ENCODE measurements around the gene TMEM179B. TPM values are rescaled to one million over a fixed set of nuclear protein-coding genes. Genes with fewer than 3 reads are reported as not detected.
"Not testable (repeated sequence)": the region's sequence is repeated elsewhere in the genome, so short reads cannot be mapped to it uniquely, and the experiment has no call there.

TMEM179B gene
- total RNA-seq, 1 experiment from 2014 or later = 33.6 TPM

- DNase-seq (ENCODE audit: low spot score); in situ Hi-C loops (cut with HindIII; ENCODE audit: low sequenced_read_pairs): not testable (repeated sequence)
Observed at GRCh38 chr11:62828130-62828529, 40.9 kb downstream of the TMEM179B start.

DNA sequence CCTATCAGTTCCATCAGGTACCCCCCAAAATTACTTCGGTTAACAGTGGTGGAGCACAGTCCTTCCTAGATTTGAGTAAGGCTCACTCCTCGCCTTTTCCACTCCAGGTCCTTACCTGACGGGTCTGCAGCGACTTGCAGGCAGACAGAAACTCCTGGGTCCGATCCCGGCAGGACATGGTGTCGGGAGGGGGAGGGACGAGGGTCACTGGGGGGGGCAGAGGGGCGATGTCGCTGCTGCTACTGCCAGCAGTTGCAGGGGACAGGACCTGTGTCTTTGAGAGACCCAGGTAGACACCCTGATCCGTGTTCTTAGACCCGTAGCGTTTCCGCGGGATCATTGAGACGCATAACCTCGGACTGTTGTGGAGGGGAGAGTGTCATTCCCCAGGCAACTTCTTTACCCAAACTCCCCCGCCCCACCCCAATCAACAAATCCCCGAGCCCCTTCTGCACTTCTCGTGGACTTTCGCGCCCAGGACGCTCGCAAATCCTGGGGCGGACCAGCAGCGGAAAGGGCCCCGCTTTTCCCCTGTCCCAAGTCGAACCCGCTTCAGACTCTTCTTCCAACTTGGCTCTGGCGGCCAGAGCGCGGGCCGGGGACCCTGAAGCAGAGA lies 43.8 kb downstream of the TMEM179B start:
- in situ Hi-C loops (cut with HindIII; ENCODE audit: low sequenced_read_pairs) = no loop called here

DNA sequence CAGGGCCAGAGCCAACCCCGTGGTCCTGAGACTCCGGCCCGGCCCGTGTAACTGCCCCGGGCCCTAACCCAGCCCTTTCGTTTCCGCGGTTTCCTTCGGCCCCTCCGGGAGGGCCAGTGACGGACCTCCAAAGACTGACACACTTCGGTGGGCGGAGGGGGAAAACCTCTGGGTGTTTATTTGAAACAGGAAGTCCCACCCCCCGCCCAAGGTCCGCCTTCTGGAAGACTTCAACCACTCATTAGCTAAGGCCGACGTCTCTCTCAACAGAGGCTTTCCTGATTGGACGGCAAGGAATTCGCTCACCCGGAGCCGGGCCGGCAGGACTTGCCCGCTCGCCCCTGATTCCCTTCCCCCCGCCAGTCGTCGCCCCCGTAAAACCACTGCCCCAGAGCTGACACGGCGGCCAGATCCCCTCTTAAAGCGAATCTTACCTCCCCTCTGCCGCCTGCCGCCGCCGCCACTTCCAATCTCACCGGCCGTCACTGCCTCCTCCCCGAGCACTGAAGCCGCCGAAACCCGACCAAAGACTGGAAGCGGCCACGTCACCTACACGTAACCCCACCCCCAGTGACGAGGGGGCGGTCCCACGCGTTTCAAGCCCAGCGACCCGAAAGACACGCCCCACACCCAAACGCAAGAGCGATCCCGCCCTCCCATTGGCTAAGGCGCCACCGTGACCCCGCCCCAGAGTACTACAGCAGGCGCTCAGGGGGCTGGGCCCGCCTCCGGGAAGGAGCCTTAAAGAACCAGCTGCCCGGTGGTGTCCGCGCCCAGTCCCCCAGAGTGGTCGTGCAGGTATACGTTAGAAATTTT lies 44.5 kb downstream of the TMEM179B start, which contains the start of gene STX5:
Gene STX5, minus strand, starts transcription at position 532 of the 816 bp plus-strand sequence. CDS start 808 bp downstream, outside the sequence.
- in situ Hi-C loops (cut with HindIII; ENCODE audit: low sequenced_read_pairs) = no loop called here
- peak; percentile 99 for DNase-seq (ENCODE audit: low spot score)

More for the DNA sequence above, 43.8 kb downstream of the TMEM179B start:
- no peak for DNase-seq (ENCODE audit: low spot score)

GRCh38 chr11:62832336-62833234 lies 45.4 kb downstream of the TMEM179B start, which contains the start of gene TEX54:
Gene TEX54, minus strand, starts transcription at chr11:62832841.
- in situ Hi-C loops (cut with HindIII; ENCODE audit: low sequenced_read_pairs) = no loop called here
- DNase-seq (ENCODE audit: low spot score) = no peak

- DNase-seq (ENCODE audit: low spot score) = no peak
- in situ Hi-C loops (cut with HindIII; ENCODE audit: low sequenced_read_pairs) = no loop called here
Observed at GRCh38 chr11:62835336-62835735, 48.1 kb downstream of the TMEM179B start.

DNA sequence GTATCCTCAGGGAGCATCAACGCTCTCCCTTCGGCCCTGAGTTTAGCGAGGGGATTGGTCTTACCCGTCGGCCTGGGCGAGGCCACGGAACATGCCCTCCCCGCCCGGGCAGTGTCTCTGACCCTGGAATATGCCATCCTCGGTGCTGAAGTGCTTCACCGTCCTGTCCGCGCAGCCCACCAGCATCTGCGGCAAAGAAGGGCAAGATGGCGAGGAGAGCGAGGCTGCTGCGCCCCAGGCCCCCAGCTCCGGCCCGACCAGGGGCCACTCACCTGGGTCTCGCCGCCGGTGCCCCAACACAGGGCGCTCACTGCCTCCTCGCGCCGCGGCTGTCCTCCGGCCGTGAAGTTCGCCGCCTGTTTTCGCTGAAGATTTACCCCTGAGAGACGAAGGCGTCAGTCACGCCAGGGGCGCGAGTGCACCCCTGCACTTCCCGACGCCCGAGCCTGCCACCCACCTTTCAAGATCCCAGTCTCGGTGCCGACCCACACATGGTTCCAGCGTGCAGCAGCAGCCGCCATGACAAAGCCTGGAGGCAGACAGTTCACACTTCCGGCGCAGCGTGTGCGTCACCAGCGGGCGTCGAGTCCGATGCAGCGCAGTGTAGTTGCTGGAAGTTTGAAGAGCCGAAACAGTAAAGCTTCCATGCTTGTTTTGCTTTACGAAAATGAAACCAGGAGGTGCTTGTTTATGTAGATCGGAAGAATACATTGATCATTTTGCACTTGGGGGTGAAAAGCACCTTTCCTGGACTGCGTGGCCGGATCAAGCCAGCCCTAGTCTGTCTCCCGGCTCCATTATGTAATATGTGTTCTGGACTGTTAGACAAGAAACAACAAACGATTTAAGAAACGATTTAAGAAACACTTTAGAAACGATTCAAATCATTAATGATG lies 52.1 kb downstream of the TMEM179B start, which contains the start of gene WDR74:
Gene WDR74, minus strand, starts transcription at position 541 of the 896 bp plus-strand sequence. Its CDS starts 20 bp downstream, at position 521.
- DNase-seq (ENCODE audit: low spot score) = peak; percentile 94
- in situ Hi-C loops (cut with HindIII; ENCODE audit: low sequenced_read_pairs) = no loop called here

Other genes with a start within 250 kb of the TMEM179B start
- 161 and 197 TPM in 2 replicates for gene AHNAK, start 240.6 kb upstream of the TMEM179B start, total RNA-seq (2014; rRNA removed; shearing (Covaris generic))
- gene EEF1G, start 213.5 kb upstream of the TMEM179B start, total RNA-seq (2014; rRNA removed; shearing (Covaris generic)) = 3,525 and 3,828 TPM in 2 replicates
- 16.5 and 17.6 TPM in 2 replicates for gene TUT1, start 195.9 kb upstream of the TMEM179B start, total RNA-seq (2014; rRNA removed; shearing (Covaris generic))
- 190 and 224 TPM in 2 replicates for gene MTA2, start 185.5 kb upstream of the TMEM179B start, total RNA-seq (2014; rRNA removed; shearing (Covaris generic))
- 33.2 and 55.7 TPM in 2 replicates for gene EML3, start 174.6 kb upstream of the TMEM179B start, total RNA-seq (2014; rRNA removed; shearing (Covaris generic))
- gene ROM1, start 174.1 kb upstream of the TMEM179B start, total RNA-seq (2014; rRNA removed; shearing (Covaris generic)) = 14.2 and 14.9 TPM in 2 replicates
- 58.5 and 67.4 TPM in 2 replicates for gene B3GAT3, start 165.4 kb upstream of the TMEM179B start, total RNA-seq (2014; rRNA removed; shearing (Covaris generic))
- gene GANAB, start 140.8 kb upstream of the TMEM179B start, total RNA-seq (2014; rRNA removed; shearing (Covaris generic)) = 289 and 394 TPM in 2 replicates
- 30.0 and 33.5 TPM in 2 replicates for gene INTS5, start 134.1 kb upstream of the TMEM179B start, total RNA-seq (2014; rRNA removed; shearing (Covaris generic))
- gene C11orf98, start 122.2 kb upstream of the TMEM179B start, total RNA-seq (2014; rRNA removed; shearing (Covaris generic)) = 117 and 157 TPM in 2 replicates
- 12.7 and 13.5 TPM in 2 replicates for gene CSKMT, start 122.1 kb upstream of the TMEM179B start, total RNA-seq (2014; rRNA removed; shearing (Covaris generic))
- 23.0 and 28.7 TPM in 2 replicates for gene UQCC3, start 115.7 kb upstream of the TMEM179B start, total RNA-seq (2014; rRNA removed; shearing (Covaris generic))
- 1.8 and 3.7 TPM in 2 replicates for gene LBHD1, start 115.1 kb upstream of the TMEM179B start, total RNA-seq (2014; rRNA removed; shearing (Covaris generic))
- gene UBXN1, start 108.3 kb upstream of the TMEM179B start, total RNA-seq (2014; rRNA removed; shearing (Covaris generic)) = 139 and 203 TPM in 2 replicates
- 0.07 and 0.12 TPM in 2 replicates for gene LRRN4CL, start 97.9 kb upstream of the TMEM179B start, total RNA-seq (2014; rRNA removed; shearing (Covaris generic))
- 48.7 and 59.6 TPM in 2 replicates for gene BSCL2, start 80.0 kb upstream of the TMEM179B start, total RNA-seq (2014; rRNA removed; shearing (Covaris generic))
- 0.14 TPM in 1 of 2 replicates, not detected in the other for gene GNG3, start 79.7 kb upstream of the TMEM179B start, total RNA-seq (2014; rRNA removed; shearing (Covaris generic))
- 13.5 and 14.9 TPM in 2 replicates for gene HNRNPUL2, start 59.9 kb upstream of the TMEM179B start, total RNA-seq (2014; rRNA removed; shearing (Covaris generic))
- gene TTC9C, start 58.9 kb upstream of the TMEM179B start, total RNA-seq (2014; rRNA removed; shearing (Covaris generic)) = 34.3 and 47.2 TPM in 2 replicates
- gene ZBTB3, start 33.2 kb upstream of the TMEM179B start, total RNA-seq (2014; rRNA removed; shearing (Covaris generic)) = 10.6 and 14.1 TPM in 2 replicates
- gene POLR2G, start 25.8 kb upstream of the TMEM179B start, total RNA-seq (2014; rRNA removed; shearing (Covaris generic)) = 96.3 and 110 TPM in 2 replicates
- gene TAF6L, start 16.0 kb upstream of the TMEM179B start, total RNA-seq (2014; rRNA removed; shearing (Covaris generic)) = 38.3 and 55.0 TPM in 2 replicates
- 52.9 and 55.5 TPM in 2 replicates for gene TMEM223, start 4.6 kb downstream of the TMEM179B start, total RNA-seq (2014; rRNA removed; shearing (Covaris generic))
- gene NXF1, start 18.0 kb downstream of the TMEM179B start, total RNA-seq (2014; rRNA removed; shearing (Covaris generic)) = 10.2 and 23.3 TPM in 2 replicates
- 40.9 and 49.0 TPM in 2 replicates for gene STX5, start 44.6 kb downstream of the TMEM179B start, total RNA-seq (2014; rRNA removed; shearing (Covaris generic))
- not detected in 2 replicates for gene TEX54, start 45.4 kb downstream of the TMEM179B start, total RNA-seq (2014; rRNA removed; shearing (Covaris generic))
- 103 and 110 TPM in 2 replicates for gene WDR74, start 52.2 kb downstream of the TMEM179B start, total RNA-seq (2014; rRNA removed; shearing (Covaris generic))
- gene SLC3A2, start 93.5 kb downstream of the TMEM179B start, total RNA-seq (2014; rRNA removed; shearing (Covaris generic)) = 225 and 239 TPM in 2 replicates
- not detected in 2 replicates for gene CHRM1, start 134.0 kb downstream of the TMEM179B start, total RNA-seq (2014; rRNA removed; shearing (Covaris generic))
- not detected in 2 replicates for gene SLC22A6, start 197.6 kb downstream of the TMEM179B start, total RNA-seq (2014; rRNA removed; shearing (Covaris generic))
- not detected in 2 replicates for gene SLC22A8, start 228.4 kb downstream of the TMEM179B start, total RNA-seq (2014; rRNA removed; shearing (Covaris generic))

Data from G401 (cell line).